Neural cell (in vitro differentiated cells): ENCODE measurements around the gene DGCR6. TPM values are rescaled to one million over a fixed set of nuclear protein-coding genes. Genes with fewer than 3 reads are reported as not detected.
"Not testable (repeated sequence)": the region's sequence is repeated elsewhere in the genome, so short reads cannot be mapped to it uniquely, and the experiment has no call there.

Source experiments
- H2AFZ ChIP-seq: fragments of 200-600, 300-800 bp; sonication (generic), shearing (Covaris generic); 2 replicates; pipeline ENCODE4 v1.6.0; 2014; ENCODE audit warnings: low read depth, mild to moderate bottlenecking, antibody characterized with exemption, low read length, moderate library complexity
- H3F3A ChIP-seq: fragments of 200-600 bp; shearing (Covaris generic); 2 replicates; pipeline ENCODE4 v1.6.1; 2016; ENCODE audit warnings: mild to moderate bottlenecking, moderate library complexity, mixed read lengths, antibody characterized with exemption, low read length; ENCODE audit not compliant: insufficient read depth, poor library complexity, severe bottlenecking
- H3K27ac ChIP-seq: fragments of 200-600, 300-800 bp; sonication (generic), shearing (Covaris generic); 2 replicates; pipeline ENCODE4 v1.5.1; 2014; ENCODE audit warnings: mild to moderate bottlenecking, low read length, moderate library complexity
- H3K27me3 ChIP-seq: fragments of 300-800, 200-600 bp; sonication (generic), shearing (Covaris generic); 2 replicates; pipeline ENCODE4 v1.6.0; 2014; ENCODE audit warnings: mild to moderate bottlenecking, low read depth, low read length, moderate library complexity; ENCODE audit not compliant: insufficient read depth
- H3K36me3 ChIP-seq: fragments of 300-800, 200-600 bp; sonication (generic), shearing (Covaris generic); 2 replicates; pipeline ENCODE4 v1.5.1; 2014; ENCODE audit warnings: mild to moderate bottlenecking, antibody characterized with exemption, low read length, moderate library complexity; ENCODE audit not compliant: insufficient read depth
- H3K4me2 ChIP-seq: fragments of 300-800, 200-600 bp; sonication (generic), shearing (Covaris generic); 2 replicates; pipeline ENCODE4 v1.6.0; 2014; ENCODE audit warnings: mild to moderate bottlenecking, low read length
- H3K4me3 ChIP-seq: fragments of 300-800, 200-600 bp; sonication (generic), shearing (Covaris generic); 2 replicates; pipeline ENCODE4 v1.5.1; 2014; ENCODE audit warnings: mild to moderate bottlenecking, low read length, moderate library complexity
- H3K79me2 ChIP-seq: fragments of 200-600 bp; shearing (Covaris generic); replicated peaks from 2 replicates; pipeline ENCODE4 v1.6.0; 2014; ENCODE audit warnings: mild to moderate bottlenecking, low read length, moderate library complexity; ENCODE audit not compliant: insufficient read depth
- H3K9ac ChIP-seq: fragments of 300-800, 200-600 bp; sonication (generic), shearing (Covaris generic); 2 replicates; pipeline ENCODE4 v1.6.1; 2016; ENCODE audit warnings: mild to moderate bottlenecking, low read length, mixed read lengths
- H3K9me2 ChIP-seq: fragments of 200-600 bp; shearing (Covaris generic); 2 replicates; pipeline ENCODE4 v1.6.1; 2016; ENCODE audit warnings: mild to moderate bottlenecking, low read length, mixed read lengths; ENCODE audit not compliant: insufficient read depth
- H3K9me3 ChIP-seq: fragments of 200-600, 300-800 bp; sonication (generic), shearing (Covaris generic); 2 replicates; pipeline ENCODE4 v1.6.1; 2016; ENCODE audit warnings: mild to moderate bottlenecking, mixed run types, low read length, moderate library complexity, mixed read lengths
- H4K20me1 ChIP-seq: fragments of 200-600 bp; shearing (Covaris generic); 2 replicates; pipeline ENCODE4 v1.6.1; 2016; ENCODE audit warnings: mild to moderate bottlenecking, mixed run types; ENCODE audit not compliant: insufficient read depth
- CTCF ChIP-seq: fragments of 450-650 bp; IDR thresholded peaks from 2 replicates; pipeline ENCODE4 v1.5.1; 2014; ENCODE audit warnings: antibody characterized with exemption, mild to moderate bottlenecking, moderate library complexity; ENCODE audit not compliant: poor library complexity, severe bottlenecking
- EP300 ChIP-seq: fragments of 450-650 bp; conservative IDR thresholded peaks from 2 replicates; pipeline ENCODE4 v1.6.1; 2014; ENCODE audit warnings: antibody characterized with exemption, mild to moderate bottlenecking, moderate library complexity; ENCODE audit not compliant: poor library complexity, severe bottlenecking
- MXI1 ChIP-seq: fragments of 450-650 bp; conservative IDR thresholded peaks from 2 replicates; pipeline ENCODE4 v1.6.1; 2014; ENCODE audit warnings: antibody characterized with exemption, mild to moderate bottlenecking; ENCODE audit not compliant: poor library complexity, severe bottlenecking
- POLR2AphosphoS5 ChIP-seq: IDR thresholded peaks from 2 replicates; pipeline ENCODE4 v1.6.1; 2012
- RAD21 ChIP-seq: fragments of 450-650 bp; conservative IDR thresholded peaks from 2 replicates; pipeline ENCODE4 v1.6.1; 2014; ENCODE audit warnings: antibody characterized with exemption, mild to moderate bottlenecking, moderate library complexity
- polyA plus RNA-seq: library from polyadenylated mRNA; depleted of rRNA; stranded (reverse); fragments of >200 nt; gene quantifications from 2 replicates; pipeline ENCODE4 v1.2.3, GENCODE V29; 2014

The DGCR6 gene
- polyA plus RNA-seq, 1 donor from 2014 or later = 8.9 TPM

- H3K36me3 ChIP-seq = no peaks in the 10 kb centered on the region
- no peak overlapping the region for H3K9ac ChIP-seq
- no peaks in the 10 kb centered on the region for H3K27me3 ChIP-seq
- H3K27ac ChIP-seq = no peak overlapping the region
- H3K4me2 ChIP-seq = no peak overlapping the region
- no peak overlapping the region for H2AFZ ChIP-seq
- no peak overlapping the region for H3K4me3 ChIP-seq
- no peaks in the 10 kb centered on the region for H3F3A ChIP-seq
- H3K9me2 ChIP-seq = no peaks in the 10 kb centered on the region
- TF ChIP-seq CTCF (no peak), RAD21 (no peak), POLR2AphosphoS5 (no peak), EP300 (no peak), MXI1 (no peak)
- no peaks in the 10 kb centered on the region for H4K20me1 ChIP-seq
- H3K9me3 ChIP-seq = no peaks in the 10 kb centered on the region
- H3K79me2 ChIP-seq = no peaks in the 10 kb centered on the region
These were observed 49.6 kb downstream of the DGCR6 start for GRCh38 chr22:18955696-18956095.

GRCh38 chr22:18956121-18956895 is 50.2 kb downstream of the DGCR6 start:
- not testable (repeated sequence) for H3K9me2 ChIP-seq, H3K4me3 ChIP-seq, H3K36me3 ChIP-seq, H4K20me1 ChIP-seq, H3K4me2 ChIP-seq, H3K79me2 ChIP-seq, H3K9ac ChIP-seq, H3K27me3 ChIP-seq, H2AFZ ChIP-seq, H3K9me3 ChIP-seq, H3K27ac ChIP-seq, H3F3A ChIP-seq

DNA sequence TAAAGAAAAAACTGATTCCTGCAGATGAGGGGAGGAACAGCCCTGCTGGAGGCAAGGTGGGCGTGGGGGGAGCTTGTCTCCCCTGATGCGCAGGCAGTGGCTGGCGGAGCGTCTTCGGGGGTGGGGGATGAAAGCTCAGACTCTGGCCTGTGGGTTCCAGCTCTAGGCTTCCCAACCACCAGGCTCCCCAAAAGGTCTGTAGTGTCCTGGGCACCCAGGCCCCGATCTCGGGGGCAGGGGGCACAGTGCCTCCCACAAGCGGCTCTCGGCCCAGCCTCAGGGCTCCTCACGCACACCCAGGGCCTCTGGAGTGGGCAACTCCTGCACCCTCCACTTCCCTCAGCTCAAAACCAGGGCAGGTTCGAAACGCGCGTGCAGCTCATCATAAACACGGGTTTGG is 50.8 kb downstream of the DGCR6 start:
- H3K9ac ChIP-seq, H3K4me3 ChIP-seq, H3K27ac ChIP-seq, H3K4me2 ChIP-seq, H3K9me3 ChIP-seq, H2AFZ ChIP-seq, H3K36me3 ChIP-seq, H3K27me3 ChIP-seq, H3K9me2 ChIP-seq, H4K20me1 ChIP-seq, H3K79me2 ChIP-seq, H3F3A ChIP-seq: not testable (repeated sequence)

DNA sequence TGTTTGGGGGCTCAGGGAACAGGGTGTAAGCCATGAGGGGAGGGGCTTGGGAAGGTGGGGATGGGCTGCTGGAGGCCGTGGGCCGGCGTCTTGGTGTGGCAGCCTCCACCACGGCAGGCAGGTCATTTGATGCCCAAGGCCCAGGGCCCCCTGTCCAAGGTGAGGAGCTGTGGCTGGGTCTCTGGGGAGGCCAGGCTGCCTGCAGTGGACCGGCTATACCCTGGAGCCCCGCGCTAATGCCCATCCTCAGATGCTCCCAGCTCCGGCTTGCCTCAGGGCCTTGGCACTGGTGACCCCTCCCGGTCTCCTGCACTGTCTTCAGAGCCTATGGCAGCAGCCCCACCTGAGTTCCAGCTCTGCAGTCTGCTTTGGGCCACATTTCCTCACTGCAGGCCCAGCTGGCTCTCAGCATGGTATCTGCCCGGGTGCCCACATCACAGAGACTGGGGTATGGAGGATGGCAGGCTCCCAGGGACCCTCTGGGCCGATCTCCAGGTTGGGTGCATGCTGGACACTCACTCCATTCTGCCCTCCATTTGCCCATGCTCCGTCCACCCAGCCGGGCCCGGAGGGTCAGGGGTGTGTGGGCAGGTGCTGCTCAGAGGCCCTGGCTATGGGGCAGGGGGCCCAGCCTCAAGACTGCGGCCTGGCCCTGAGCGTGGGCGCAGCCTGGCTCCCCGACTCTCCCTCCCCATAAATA is 51.7 kb downstream of the DGCR6 start:
- not testable (repeated sequence) for H2AFZ ChIP-seq, H3K9ac ChIP-seq, H3K79me2 ChIP-seq, H3K4me2 ChIP-seq, H3F3A ChIP-seq, H3K9me2 ChIP-seq, H3K4me3 ChIP-seq, H3K36me3 ChIP-seq, H3K9me3 ChIP-seq, H3K27me3 ChIP-seq, H4K20me1 ChIP-seq, H3K27ac ChIP-seq

- H3K9ac ChIP-seq, H3K36me3 ChIP-seq, H2AFZ ChIP-seq, H4K20me1 ChIP-seq, H3K9me3 ChIP-seq, H3K4me2 ChIP-seq, H3K27ac ChIP-seq, H3K79me2 ChIP-seq, H3K4me3 ChIP-seq, H3F3A ChIP-seq, H3K9me2 ChIP-seq, H3K27me3 ChIP-seq: not testable (repeated sequence)
These were observed 52.2 kb downstream of the DGCR6 start for GRCh38 chr22:18958321-18958705.

DNA sequence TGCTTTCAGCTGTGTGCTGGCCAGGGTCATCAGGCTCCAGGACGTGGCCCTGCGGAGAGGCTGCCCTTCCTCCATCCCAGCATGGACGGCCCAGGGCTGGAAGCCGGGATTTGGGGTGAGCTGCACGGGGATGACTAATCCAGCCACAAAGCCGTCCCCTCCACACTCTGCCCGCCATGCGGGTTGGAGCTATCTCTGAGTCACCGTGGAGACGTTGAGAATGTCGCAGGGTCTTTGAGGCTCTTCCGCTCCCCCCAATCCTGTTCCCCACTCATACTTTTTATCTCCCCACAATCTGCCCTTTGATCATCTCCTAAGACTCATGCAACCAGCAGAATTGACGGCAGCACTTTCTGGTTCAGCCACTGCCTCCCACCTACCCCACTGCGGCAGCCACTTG is 52.6 kb downstream of the DGCR6 start:
- not testable (repeated sequence) for H3K27ac ChIP-seq, H3K9me3 ChIP-seq, H3K79me2 ChIP-seq, H3K27me3 ChIP-seq, H3K9me2 ChIP-seq, H2AFZ ChIP-seq, H3K9ac ChIP-seq, H3K4me2 ChIP-seq, H3F3A ChIP-seq, H3K36me3 ChIP-seq, H3K4me3 ChIP-seq, H4K20me1 ChIP-seq
